ENCODE data around the gene CACYBP.
"Not testable (repeated sequence)": the region's sequence is repeated elsewhere in the genome, so short reads cannot be mapped to it uniquely, and the experiment has no call there.

CACYBP gene

DNA sequence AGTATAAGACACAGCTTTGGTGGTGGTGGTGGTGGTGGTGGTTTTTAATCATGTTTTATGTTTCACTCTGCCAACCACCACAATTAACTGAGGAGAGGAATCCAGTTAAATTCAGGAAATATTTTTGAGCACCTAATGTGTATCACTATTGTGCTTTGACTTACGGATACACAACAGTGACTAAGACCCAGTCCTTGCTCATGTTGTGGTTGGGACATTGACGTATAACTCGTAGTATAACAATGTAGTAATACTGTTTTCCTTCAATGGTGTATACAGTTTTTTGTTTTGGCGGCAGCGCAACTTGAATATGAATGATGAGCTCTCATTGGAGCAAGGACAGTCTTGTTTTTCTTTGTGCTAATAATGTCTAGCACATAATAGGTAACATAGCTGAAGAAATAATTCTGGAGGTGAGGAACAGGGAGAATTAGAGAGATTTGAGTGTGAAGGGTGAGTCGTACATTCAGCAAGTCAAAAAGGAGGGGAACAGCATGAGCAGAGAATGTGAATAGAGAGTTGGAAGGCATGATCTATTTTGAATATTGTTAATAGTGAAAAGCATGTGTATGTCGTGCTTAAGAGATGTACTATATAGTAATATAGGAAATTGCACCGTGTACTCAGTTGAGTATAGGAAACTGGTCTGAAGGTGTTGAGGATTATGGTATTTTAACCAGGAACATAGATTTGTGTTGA is 5.5 kb downstream of the CACYBP start:
- DNase-seq (ENCODE audit: low spot score) = no peak

- no peak for DNase-seq (ENCODE audit: low spot score)
Observed at GRCh38 chr1:175009532-175009931, 9.8 kb downstream of the CACYBP start.

- no peak for DNase-seq (ENCODE audit: low spot score)
Observed at GRCh38 chr1:175013445-175013844, 13.7 kb downstream of the CACYBP start.

DNA sequence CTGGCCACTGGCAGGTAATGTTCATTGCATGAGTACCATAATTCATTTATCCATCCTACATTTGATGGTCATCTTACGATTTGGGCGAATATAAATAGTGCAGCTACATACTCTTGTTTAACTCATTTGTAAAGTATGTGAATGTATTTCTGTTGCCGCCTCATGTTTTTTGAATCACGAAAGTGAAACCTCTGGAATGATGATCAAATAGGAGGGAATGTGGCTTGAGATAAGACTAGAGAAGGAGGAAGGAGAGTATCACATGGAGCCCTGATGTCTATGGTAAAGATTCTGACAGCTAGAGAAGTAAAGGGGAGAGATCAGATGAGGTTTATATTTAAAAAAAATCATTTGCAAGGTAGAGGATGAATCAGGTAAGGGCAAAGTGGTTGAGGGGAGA is 15.5 kb downstream of the CACYBP start:
- no peak for DNase-seq (ENCODE audit: low spot score)

DNA sequence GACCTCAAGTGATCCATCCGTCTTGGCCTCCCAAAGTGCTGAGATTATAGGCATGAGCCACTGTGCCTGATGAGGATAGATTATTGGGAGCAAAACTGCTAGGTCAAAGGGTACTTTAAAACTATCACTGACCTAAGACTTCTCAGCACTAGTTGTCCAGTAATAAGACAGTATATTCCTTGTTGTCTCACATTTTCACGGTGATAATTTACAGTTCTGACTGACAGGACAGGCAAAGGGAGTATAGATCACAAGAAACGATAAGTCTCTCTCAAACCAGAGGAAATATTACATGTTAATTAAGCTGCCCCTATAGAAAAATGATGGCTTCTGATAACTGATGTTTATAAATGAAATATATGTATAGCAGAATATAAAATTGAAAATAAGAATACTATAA is 19.8 kb downstream of the CACYBP start:
- no peak for DNase-seq (ENCODE audit: low spot score)

GRCh38 chr1:175023043-175023921 is 23.5 kb downstream of the CACYBP start, which contains the start of gene MRPS14:
MRPS14 (minus strand) TSS chr1:175023425; CDS start chr1:175023408, 17 bp downstream.
- peak; percentile 97 for DNase-seq (ENCODE audit: low spot score)

GRCh38 chr1:175023922-175024242 is 24.1 kb downstream of the CACYBP start:
- DNase-seq (ENCODE audit: low spot score) = not testable (repeated sequence)

- DNase-seq (ENCODE audit: low spot score) = no peak
Observed at GRCh38 chr1:175024773-175025172, 25.0 kb downstream of the CACYBP start.

- no peak for DNase-seq (ENCODE audit: low spot score)
Observed at GRCh38 chr1:175033953-175034352, 34.2 kb downstream of the CACYBP start.

DNA sequence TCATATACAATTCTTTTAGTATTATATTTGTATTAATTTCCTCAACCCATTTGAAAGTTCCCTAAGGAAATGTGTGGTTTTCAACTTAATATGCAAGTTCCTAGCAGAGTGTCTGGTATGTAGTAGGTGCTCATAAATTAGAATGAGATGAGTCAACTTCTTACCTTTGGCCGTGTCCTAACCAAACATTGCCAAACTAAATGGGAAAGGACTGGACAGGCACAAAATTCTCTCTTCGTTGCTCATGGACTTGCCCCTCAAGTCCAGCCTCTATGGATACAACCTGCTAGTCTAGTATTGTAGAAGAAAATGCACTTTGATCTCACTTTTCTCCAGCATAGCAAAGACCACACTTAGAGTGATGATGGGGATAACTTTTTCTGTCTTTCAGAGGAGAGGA is 35.0 kb downstream of the CACYBP start:
- DNase-seq (ENCODE audit: low spot score) = no peak

DNA sequence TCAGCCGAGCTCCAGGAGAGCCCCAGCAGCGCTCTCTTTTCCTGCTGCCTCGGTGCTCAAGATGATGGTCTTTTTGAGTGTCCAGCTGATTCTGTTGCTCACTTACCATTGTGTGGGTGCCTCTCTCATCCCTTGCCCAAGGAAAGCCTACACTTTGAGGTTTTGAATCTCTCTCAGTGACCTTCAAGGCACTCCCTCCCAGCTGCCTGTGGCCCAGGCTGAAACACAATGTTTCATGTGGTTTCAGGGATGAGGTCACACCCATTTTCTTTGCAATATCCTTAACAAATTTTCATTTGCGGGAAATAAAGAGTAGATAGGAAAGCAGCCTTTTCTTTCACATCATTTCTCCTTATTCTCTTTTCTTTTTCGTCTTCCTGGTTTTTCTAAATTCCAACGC is 36.1 kb downstream of the CACYBP start:
- DNase-seq (ENCODE audit: low spot score) = no peak

DNA sequence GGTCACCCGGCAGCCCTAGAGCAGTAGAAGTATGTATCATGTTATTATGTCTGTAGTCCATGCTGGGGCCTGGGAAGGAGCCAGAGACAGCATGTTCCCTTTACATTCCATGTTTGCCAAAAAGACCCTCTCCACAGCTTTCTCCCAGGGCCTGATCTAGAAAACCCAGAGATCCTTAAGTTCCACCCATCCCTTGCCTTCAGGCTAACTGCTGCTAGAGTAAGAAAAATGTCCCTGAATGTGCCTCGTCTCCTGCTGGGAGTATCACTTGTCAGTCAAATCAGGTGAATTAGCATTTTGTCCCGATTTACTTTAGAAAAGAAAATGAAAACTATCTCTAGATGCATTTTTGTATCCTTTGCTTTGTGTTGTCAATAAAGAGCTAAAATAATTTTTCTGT is 36.7 kb downstream of the CACYBP start:
- no peak for DNase-seq (ENCODE audit: low spot score)

- no peak for DNase-seq (ENCODE audit: low spot score)
Observed at GRCh38 chr1:175037416-175037815, 37.7 kb downstream of the CACYBP start.

DNA sequence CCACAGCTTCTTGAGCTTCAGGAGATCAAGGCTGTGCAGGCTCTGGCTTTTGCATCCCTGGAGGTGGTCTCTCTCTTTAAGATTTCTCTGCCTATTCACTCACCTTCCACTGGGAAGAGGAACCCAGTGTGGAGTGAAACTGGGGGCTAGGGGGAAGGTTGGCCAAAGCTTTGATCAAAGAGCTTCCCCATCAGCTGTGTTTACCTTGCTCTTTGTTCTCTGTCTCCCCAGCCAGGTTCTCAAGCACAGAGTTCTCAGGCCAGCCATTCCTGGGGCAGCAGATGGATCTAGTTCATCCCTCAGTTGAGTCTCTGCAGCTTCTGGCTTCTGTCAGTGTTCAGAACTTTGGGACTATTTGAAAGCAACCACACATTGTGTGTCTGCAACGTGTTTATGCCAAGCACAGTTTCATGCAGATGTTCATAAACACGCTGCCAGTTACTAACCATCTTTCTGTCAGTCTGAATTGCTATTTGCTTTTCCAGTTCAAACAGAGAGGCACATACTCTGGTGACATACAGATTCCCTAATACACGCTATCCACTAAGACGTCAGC is 40.7 kb downstream of the CACYBP start:
- DNase-seq (ENCODE audit: low spot score) = no peak

DNA sequence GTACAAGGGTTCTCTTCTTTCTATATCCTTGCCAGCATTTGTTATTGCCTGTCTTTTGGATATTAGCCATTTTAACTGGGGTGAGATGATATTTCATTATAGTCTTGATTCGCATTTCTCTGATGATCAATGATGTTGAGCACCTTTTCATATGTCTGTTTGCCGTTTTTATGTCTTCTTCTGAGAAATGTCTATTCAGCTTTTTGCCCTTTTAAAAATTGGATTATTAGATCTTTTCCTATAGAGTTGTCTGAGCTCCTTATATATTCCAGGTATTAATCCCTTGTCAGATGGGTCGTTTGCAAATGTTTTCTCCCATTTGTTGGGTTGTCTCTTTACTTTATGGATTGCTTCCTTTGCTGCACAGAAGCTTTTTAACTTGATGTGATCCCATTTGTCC is 42.9 kb downstream of the CACYBP start:
- DNase-seq (ENCODE audit: low spot score) = no peak

GRCh38 chr1:175043824-175044223 is 44.1 kb downstream of the CACYBP start:
- no peak for DNase-seq (ENCODE audit: low spot score)

DNA sequence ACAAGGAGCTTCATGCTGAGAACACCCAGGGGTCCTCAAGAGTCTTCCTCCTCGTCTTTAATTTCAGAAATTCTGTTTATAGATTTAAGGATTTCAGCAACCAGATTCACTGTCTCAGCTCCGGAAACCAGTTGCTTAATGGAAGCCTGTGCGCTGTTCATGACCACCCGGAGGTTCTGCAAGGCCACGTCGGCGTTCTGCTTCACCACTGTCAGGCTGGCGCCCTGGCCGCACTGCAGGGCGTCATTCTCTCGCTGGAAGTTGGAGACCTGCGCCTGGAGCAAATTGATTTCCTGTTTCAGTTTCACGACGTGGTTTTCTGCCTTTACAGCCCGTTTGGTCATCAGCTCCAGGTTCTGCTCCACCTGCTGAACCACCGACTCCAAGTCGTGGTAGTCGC is 44.8 kb downstream of the CACYBP start:
- not testable (repeated sequence) for DNase-seq (ENCODE audit: low spot score)

DNA sequence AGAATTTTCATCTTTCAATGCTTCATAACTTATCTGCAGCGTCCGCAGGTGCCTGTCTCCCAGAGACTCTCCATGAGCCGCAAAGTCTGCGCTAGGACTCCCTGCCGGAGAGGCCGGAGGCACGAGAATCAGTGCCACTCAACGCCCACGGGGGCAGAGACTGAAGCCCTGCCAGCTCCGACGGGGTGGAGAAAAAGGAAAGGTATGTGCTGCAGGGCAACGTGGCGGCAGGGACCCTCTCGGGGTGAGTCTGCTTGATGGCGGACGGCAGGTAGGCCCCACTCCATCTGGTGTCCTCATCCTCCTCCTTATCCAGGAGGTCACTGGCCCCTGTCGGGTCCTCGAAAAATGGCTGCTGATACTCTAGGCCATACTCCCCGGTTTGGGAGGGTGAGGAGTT is 45.4 kb downstream of the CACYBP start:
- no peak for DNase-seq (ENCODE audit: low spot score)

DNA sequence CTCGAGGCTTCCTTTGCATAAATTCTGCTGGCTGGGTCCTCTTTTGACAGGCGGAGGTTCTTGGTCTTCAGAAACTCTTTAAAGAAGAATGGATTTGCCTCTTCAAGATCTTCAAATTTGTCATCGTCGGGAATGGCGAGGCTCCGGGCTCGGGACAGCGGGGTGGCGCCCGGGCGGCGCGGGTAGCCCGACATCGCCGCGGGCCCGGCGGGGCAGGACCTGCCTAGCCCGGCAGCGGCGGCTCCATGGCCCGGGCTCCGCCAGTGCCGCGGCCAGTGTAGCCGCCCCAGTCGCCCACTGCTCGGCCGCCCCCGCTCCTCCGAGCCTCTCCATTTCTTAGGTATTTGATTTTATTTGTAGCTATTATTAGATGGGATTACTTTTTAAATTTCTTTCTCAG is 45.8 kb downstream of the CACYBP start:
- DNase-seq (ENCODE audit: low spot score) = no peak

DNA sequence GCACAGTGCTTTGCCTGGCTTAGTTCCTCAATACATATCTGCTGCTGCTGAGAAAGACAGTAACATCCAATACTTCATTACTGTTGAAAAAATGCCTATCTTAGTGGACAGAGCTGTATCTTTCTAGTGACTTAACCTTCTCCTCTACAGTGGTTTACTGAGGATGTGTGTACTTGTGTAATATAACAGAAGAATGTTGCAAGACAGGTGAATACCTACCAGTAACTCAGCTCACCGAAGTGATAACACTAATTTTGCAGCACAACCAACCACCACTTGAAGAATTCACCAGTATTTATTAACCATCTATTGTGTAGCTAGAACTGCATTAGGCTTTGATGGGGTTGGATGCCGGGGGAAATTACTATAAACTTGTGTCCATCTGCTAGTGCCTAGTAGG is 51.2 kb downstream of the CACYBP start:
- no peak for DNase-seq (ENCODE audit: low spot score)

- no peak for DNase-seq (ENCODE audit: low spot score)
Observed at GRCh38 chr1:175054736-175055135, 55.0 kb downstream of the CACYBP start.

All from SK-N-DZ (cell line).